Measurements from ENCODE around the gene CTAG1B.
"Not testable (repeated sequence)": the region's sequence is repeated elsewhere in the genome, so short reads cannot be mapped to it uniquely, and the experiment has no call there.

CTAG1B gene

DNA sequence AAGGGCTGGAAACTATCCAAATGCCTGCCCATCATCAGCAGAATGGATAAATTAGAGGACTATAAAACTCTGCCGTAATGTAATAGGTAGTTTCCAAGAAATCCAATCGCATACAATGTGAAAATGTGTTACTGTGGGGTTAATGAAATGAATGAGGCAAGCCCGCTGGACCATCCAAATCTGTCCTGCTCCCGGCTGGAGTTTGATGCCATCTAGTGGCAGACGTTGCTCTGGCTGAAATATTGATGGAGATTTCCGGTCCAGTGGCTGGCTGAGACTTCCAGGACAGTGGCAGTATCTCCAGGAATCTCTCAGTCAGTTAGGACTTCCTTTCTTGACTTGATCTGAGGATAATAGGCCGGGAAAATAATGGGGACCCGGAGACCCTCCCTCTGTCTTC is 36.1 kb downstream of the CTAG1B start:
- not testable (repeated sequence) for DNase-seq

DNA sequence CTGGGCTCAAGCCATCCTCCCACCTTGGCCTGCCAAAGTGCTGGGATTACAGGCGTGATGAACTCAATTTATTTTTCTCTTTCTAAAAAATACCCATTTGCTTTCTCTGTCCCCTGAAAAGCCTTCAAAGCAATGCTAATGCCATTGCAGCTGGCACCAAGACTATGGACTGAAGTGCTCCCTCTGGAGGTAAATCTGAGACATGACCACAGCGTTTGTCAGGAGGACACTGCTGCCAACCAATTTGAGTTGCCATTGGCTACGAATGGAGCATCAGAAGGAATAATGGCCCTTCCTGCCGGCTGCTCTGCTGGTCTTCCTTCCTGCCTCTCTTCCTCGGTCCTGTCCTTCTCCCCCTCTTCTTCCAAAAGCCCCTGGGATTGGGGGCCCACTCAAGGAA is 44.0 kb downstream of the CTAG1B start:
- not testable (repeated sequence) for DNase-seq

- DNase-seq: not testable (repeated sequence)
These were observed 46.0 kb downstream of the CTAG1B start for GRCh38 chrX:154573061-154573460.

- not testable (repeated sequence) for DNase-seq
These were observed 48.7 kb downstream of the CTAG1B start for GRCh38 chrX:154570361-154570760.
